Activated CD4-positive, alpha-beta T cell treated with anti-CD3 and anti-CD28 coated beads, Interleukin-10, Interleukin-2, amounts not matched to agents 100 ng/mL and 50 ng/mL, durations not matched to agents 16 hours and 8 hours (primary cell): ENCODE measurements around the gene FHIP2A.
A peak's percentile ranks its signal among the peaks of the same experiment; 100 is the strongest.
"Not testable (repeated sequence)": the region's sequence is repeated elsewhere in the genome, so short reads cannot be mapped to it uniquely, and the experiment has no call there.

Source experiments
- DNase-seq: peaks from one replicate; pipeline ENCODE4 v3.0.0-alpha.2; 2020

The FHIP2A gene

GRCh38 chr10:114816308-114816707 lies 5.3 kb upstream of the FHIP2A start:
- DNase-seq = no peak

- DNase-seq = no peak
Observed at GRCh38 chr10:114819322-114819721, 2.3 kb upstream of the FHIP2A start.

- no peak for DNase-seq
Observed at GRCh38 chr10:114821915-114822443, 399 bp downstream of the FHIP2A start.

- peak; percentile 45 for DNase-seq
Observed at GRCh38 chr10:114822444-114823076, 980 bp downstream of the FHIP2A start.

- peak; percentile 17 for DNase-seq
Observed at GRCh38 chr10:114823077-114823463, 1.5 kb downstream of the FHIP2A start.

- DNase-seq = peak; percentile 18
Observed at GRCh38 chr10:114824391-114824790, 2.8 kb downstream of the FHIP2A start.

- peak; percentile 90 for DNase-seq
Observed at GRCh38 chr10:114825513-114826253, 4.1 kb downstream of the FHIP2A start.

GRCh38 chr10:114829160-114829909 lies 7.8 kb downstream of the FHIP2A start:
- no peak for DNase-seq

- no peak for DNase-seq
Observed at GRCh38 chr10:114831186-114831867, 9.7 kb downstream of the FHIP2A start.

- DNase-seq = no peak
Observed at GRCh38 chr10:114837690-114838089, 16.1 kb downstream of the FHIP2A start.

GRCh38 chr10:114839901-114840300 lies 18.3 kb downstream of the FHIP2A start:
- no peak for DNase-seq

- DNase-seq = no peak
Observed at GRCh38 chr10:114845978-114846693, 24.6 kb downstream of the FHIP2A start.

- not testable (repeated sequence) for DNase-seq
Observed at GRCh38 chr10:114847517-114847916, 25.9 kb downstream of the FHIP2A start.

- DNase-seq = no peak
Observed at GRCh38 chr10:114849674-114850073, 28.1 kb downstream of the FHIP2A start.

- DNase-seq = no peak
Observed at GRCh38 chr10:114850126-114850525, 28.5 kb downstream of the FHIP2A start.

GRCh38 chr10:114851336-114851735 lies 29.8 kb downstream of the FHIP2A start:
- no peak for DNase-seq

GRCh38 chr10:114852197-114852596 lies 30.6 kb downstream of the FHIP2A start:
- no peak for DNase-seq

- DNase-seq = no peak
Observed at GRCh38 chr10:114854906-114855305, 33.3 kb downstream of the FHIP2A start.

GRCh38 chr10:114855776-114856543 lies 34.4 kb downstream of the FHIP2A start:
- peak; percentile 16 for DNase-seq

GRCh38 chr10:114856544-114857287 lies 35.1 kb downstream of the FHIP2A start:
- peak; percentile 49 for DNase-seq

GRCh38 chr10:114857288-114857565 lies 35.6 kb downstream of the FHIP2A start:
- DNase-seq = not testable (repeated sequence)
